ELR (cell line): ENCODE results near the gene DPH6.
"Not testable (repeated sequence)": the region's sequence is repeated elsewhere in the genome, so short reads cannot be mapped to it uniquely, and the experiment has no call there.

ENCODE experiments used
- DNase-seq: peaks from one replicate; pipeline ENCODE4 v3.0.0-alpha.2; 2015; ENCODE audit warnings: low read depth

The DPH6 gene

DNA sequence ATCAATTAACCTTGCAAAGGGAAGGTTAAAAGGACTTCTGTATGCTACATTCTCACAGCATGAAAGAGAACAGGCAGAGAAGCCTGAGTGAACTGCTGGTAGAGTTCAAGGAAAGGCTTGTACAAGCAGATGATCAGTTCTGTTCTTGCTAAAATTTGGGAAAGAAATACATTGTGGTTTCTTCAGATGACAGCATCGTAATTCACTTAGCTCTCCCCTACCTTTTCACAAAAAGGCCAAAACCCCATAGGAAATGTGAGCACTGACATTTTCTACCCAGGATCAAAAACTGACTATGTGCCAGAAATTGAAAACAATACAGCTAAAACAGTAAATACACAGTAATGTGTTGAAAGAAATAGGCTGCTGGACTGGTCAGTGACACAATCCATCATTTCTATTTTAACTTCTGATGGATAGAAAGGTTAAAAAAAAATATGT, 216.4 kb downstream of the DPH6 start:
- no peak for DNase-seq

DNA sequence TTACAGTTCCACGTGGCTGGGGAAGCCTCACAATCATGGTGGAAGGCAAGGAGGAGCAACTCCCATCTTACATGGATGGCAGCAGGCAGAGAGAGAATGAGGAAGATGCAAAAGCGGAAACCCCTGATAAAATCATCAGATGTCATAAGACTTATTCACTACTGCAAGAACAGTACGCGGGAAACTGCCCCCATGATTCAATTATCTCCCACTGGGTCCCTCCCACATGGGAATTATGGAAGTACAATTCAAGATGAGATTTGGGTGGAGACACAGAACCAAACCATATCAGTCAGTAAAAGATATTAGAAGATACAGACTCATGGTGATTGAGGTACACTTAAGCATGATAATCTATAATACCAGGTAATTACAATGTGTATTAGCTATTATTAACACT, 217.1 kb downstream of the DPH6 start:
- not testable (repeated sequence) for DNase-seq

DNA sequence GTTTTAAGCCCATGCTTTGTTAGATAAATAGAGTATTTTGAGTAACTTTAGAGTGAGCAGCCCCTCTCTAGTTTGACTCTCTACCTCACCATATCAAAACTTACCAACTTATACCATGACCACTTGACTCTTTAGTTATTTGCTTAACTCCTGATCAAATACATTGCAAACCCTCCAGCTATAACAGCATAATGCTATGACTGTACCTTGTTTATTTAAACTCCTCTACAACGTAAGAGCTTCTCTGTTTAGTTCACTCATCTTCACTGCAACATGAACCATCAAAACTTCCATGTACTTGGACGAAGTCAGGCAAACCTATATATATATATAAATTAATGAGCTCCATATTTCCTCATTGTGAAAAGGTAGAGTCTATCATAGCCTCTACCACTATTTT, 218.2 kb downstream of the DPH6 start:
- DNase-seq = no peak

DNA sequence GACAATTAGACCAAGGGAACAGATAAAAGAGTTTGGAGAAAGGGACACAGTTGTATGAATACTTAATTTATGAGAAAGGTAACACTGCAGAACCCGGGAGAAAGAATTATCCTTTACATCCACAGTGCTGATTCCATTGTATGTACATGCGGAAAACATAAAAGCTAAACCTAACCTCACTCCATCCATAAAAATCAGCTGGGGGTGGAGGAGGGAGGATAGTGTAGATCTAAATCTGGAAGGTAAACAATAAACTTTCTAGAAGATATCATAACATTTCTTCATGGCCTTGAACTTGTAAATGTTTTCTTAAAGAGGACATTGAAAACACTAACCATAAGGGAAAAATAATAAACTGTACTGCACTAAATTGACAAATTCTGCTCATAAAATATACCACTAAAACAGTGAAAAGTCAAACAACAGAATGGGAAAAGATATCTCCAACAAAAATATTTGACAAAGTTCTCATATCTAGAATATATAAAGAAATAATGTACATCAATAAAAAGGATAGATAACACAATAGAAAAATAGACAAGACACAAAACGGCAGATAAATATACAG, 220.5 kb downstream of the DPH6 start:
- no peak for DNase-seq

DNA sequence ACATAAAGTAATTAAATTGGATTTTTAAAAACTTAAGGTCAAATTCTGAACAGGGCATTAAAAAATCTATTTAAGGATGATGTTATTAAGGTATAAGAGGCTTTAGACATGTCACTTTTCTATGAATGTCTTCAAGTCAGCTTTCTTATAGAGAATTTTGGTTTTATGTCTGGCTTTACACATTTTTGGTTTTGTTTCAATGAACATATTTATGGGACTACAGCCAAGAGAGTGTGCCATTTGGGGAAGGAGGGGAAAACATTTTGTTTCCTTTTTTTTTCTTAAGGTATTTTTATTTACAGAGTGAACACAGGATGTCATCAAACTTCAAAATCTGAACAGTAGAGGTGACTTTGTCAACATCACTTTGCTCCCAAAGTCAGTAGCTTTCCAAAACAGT, 222.8 kb downstream of the DPH6 start:
- DNase-seq = no peak

DNA sequence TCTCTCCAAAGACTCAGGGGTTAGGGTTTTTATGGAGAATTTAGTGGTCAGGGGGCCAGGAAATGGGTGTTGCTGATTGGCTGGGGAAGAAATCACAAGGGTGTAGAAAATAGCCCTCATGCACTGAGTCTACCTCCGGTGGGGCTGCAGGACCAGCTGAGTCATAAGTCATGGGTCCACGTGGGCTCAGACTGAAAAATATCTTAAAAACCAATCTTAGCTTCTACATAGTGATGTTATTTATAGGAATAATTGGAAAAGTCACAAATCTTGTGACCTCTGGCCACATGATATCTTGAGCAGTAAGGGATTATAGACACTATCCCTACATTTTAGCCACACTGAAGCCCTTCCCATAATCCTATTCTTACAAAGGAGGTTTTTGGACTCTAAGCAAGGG, 224.0 kb downstream of the DPH6 start:
- no peak for DNase-seq

DNA sequence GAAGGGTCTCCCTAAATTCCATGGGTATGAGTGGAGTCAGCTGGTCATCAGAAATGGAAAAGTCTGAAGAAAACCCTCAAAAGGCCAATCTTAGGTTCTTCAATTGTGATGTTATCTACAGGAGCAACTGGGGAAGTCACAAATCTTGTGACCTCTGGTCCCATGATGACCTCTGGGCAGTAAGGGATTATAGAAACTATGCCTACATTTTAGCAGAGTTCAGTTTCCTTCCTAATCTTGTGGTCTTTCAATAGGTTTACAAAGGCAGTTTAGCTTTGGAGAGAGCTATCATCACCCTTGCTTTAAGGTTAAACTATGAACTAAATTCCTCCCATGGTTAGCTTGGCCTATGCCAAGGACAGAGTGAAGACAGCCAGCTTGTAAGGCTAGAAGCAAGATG, 225.1 kb downstream of the DPH6 start:
- DNase-seq = no peak
